IMR-90 (cell line): ENCODE results near the gene KIF12. TPM values are rescaled to one million over a fixed set of nuclear protein-coding genes. Genes with fewer than 3 reads are reported as not detected.

Source experiments
- ATAC-seq: fragments of 200-7000 bp; cut with Tn5 transposase; 2 replicates; pipeline ENCODE4 v1.9.1; 2020; ENCODE audit warnings: low read depth, mild to moderate bottlenecking, moderate library complexity
- BruUV-seq: library from RNA; stranded (reverse); fragments of 400-500 nt; replicated peaks from 2 replicates; lab custom pipeline; 2021; lab: Mats Ljungman, UMichigan
- CTCF ChIA-PET: fragments of 300-600 bp; formaldehyde crosslinking; extraction: SDS; loops from one replicate; lab custom pipeline; 2021; ENCODE audit warnings: antibody characterized with exemption; lab: Yijun Ruan, JAX
- POLR2A ChIA-PET: fragments of 300-600 bp; sonication (Branson Sonifier 250); formaldehyde crosslinking; loops from one replicate; lab custom pipeline; 2022; ENCODE audit warnings: antibody characterized with exemption; ENCODE audit not compliant: unreplicated experiment; lab: Charles Lee
- DNase-seq: peaks from one replicate; pipeline ENCODE4 v3.0.0; 2013
- H2AFZ ChIP-seq: replicated peaks from 2 replicates; pipeline ENCODE3; 2013; ENCODE audit warnings: low read length, mild to moderate bottlenecking; ENCODE audit not compliant: poor library complexity
- H2AK5ac ChIP-seq: 2 replicates; pipeline ENCODE4 v1.6.1; 2013; ENCODE audit warnings: low read depth, low read length, inconsistent platforms
- H2AK9ac ChIP-seq: replicated peaks from 2 replicates; pipeline ENCODE3; 2013; ENCODE audit warnings: mild to moderate bottlenecking, low read depth, low read length, moderate library complexity; ENCODE audit not compliant: poor library complexity
- H2BK120ac ChIP-seq: 2 replicates; pipeline ENCODE4 v1.6.1; 2013; ENCODE audit warnings: low read depth, low read length, inconsistent platforms
- H2BK15ac ChIP-seq: 3 replicates; pipeline ENCODE4 v1.6.1; 2013; ENCODE audit warnings: low read depth, low read length, inconsistent platforms
- H2BK20ac ChIP-seq: 2 replicates; pipeline ENCODE4 v1.6.1; 2013; ENCODE audit warnings: low read depth, mild to moderate bottlenecking, inconsistent platforms, low read length, moderate library complexity
- H2BK5ac ChIP-seq: 2 replicates; pipeline ENCODE4 v1.6.1; 2013; ENCODE audit warnings: mild to moderate bottlenecking, low read depth, low read length, inconsistent platforms; ENCODE audit not compliant: poor library complexity, severe bottlenecking
- H3K14ac ChIP-seq: replicated peaks from 2 replicates; pipeline ENCODE4 v1.6.1; 2013; ENCODE audit warnings: low read depth, low read length, inconsistent platforms
- H3K18ac ChIP-seq: 2 replicates; pipeline ENCODE4 v1.6.1; 2013; ENCODE audit warnings: low read depth, low read length, control low read depth
- H3K23ac ChIP-seq: 2 replicates; pipeline ENCODE4 v1.6.1; 2013; ENCODE audit warnings: low read depth, low read length, inconsistent platforms
- H3K27ac ChIP-seq: 2 replicates; pipeline ENCODE4 v1.5.1; 2013; ENCODE audit warnings: mild to moderate bottlenecking, control low read depth, low read length; ENCODE audit not compliant: insufficient read depth
- H3K27me3 ChIP-seq: 2 replicates; pipeline ENCODE4 v1.6.1; 2013; ENCODE audit warnings: low read length; ENCODE audit not compliant: control insufficient read depth, insufficient read depth
- H3K36me3 ChIP-seq: 2 replicates; pipeline ENCODE4 v1.6.1; 2013; ENCODE audit warnings: low read length, mixed read lengths; ENCODE audit not compliant: control insufficient read depth, insufficient read depth
- H3K4ac ChIP-seq: 2 replicates; pipeline ENCODE4 v1.6.1; 2013; ENCODE audit warnings: low read depth, low read length, inconsistent platforms
- H3K4me1 ChIP-seq: 2 replicates; pipeline ENCODE4 v1.6.1; 2013; ENCODE audit warnings: low read length, mixed read lengths; ENCODE audit not compliant: control insufficient read depth, insufficient read depth
- H3K4me2 ChIP-seq: 2 replicates; pipeline ENCODE4 v1.6.1; 2013; ENCODE audit warnings: low read depth, mild to moderate bottlenecking, control low read depth, low read length, moderate library complexity
- H3K4me3 ChIP-seq: 2 replicates; pipeline ENCODE4 v1.5.1; 2013; ENCODE audit warnings: low read depth, mild to moderate bottlenecking, control low read depth, low read length, moderate library complexity; ENCODE audit not compliant: insufficient read depth
- H3K56ac ChIP-seq: 2 replicates; pipeline ENCODE4 v1.6.1; 2013; ENCODE audit warnings: low read length, inconsistent platforms; ENCODE audit not compliant: insufficient read depth; ENCODE audit errors: extremely low read depth
- H3K79me1 ChIP-seq, 2 experiments: 2 replicates each; pipeline ENCODE4 v1.6.1; 2013; ENCODE audit warnings: low read length in 2 of 2, inconsistent platforms in 1 of 2, low read depth in 1 of 2
- H3K9ac ChIP-seq: 2 replicates; pipeline ENCODE4 v1.6.1; 2013; ENCODE audit warnings: low read depth, low read length, control low read depth
- H3K9me1 ChIP-seq: 2 replicates; pipeline ENCODE4 v1.6.1; 2013; ENCODE audit warnings: low read length, inconsistent platforms; ENCODE audit not compliant: insufficient read depth
- H3K9me3 ChIP-seq: 2 replicates; pipeline ENCODE4 v1.6.1; 2013; ENCODE audit warnings: low read length; ENCODE audit not compliant: control insufficient read depth, insufficient read depth
- H4K20me1 ChIP-seq: 2 replicates; pipeline ENCODE4 v1.6.1; 2013; ENCODE audit warnings: low read length, inconsistent platforms; ENCODE audit not compliant: insufficient read depth
- H4K5ac ChIP-seq: 2 replicates; pipeline ENCODE4 v1.6.1; 2013; ENCODE audit warnings: mild to moderate bottlenecking, low read depth, low read length, control low read depth
- H4K8ac ChIP-seq, 2 experiments: 2 replicates each; pipeline ENCODE4 v1.6.1; 2013; ENCODE audit warnings: low read depth in 2 of 2, low read length in 2 of 2, control low read depth in 1 of 2, inconsistent platforms in 1 of 2
- H4K91ac ChIP-seq: 2 replicates; pipeline ENCODE4 v1.6.1; 2013; ENCODE audit warnings: low read depth, low read length, inconsistent platforms; ENCODE audit not compliant: insufficient read depth
- BHLHE40 ChIP-seq: fragments of 150-350 bp; IDR thresholded peaks from 2 replicates; pipeline ENCODE4 v1.6.1; 2016; ENCODE audit warnings: mild to moderate bottlenecking, low read depth, low read length
- CEBPB ChIP-seq: IDR thresholded peaks from 2 replicates; pipeline ENCODE4 v1.6.1; 2012; ENCODE audit warnings: low read depth, low read length, improper control_type of control experiment
- MAZ ChIP-seq: IDR thresholded peaks from 2 replicates; pipeline ENCODE4 v1.6.1; 2012; ENCODE audit warnings: low read depth, mild to moderate bottlenecking, low read length, improper control_type of control experiment, moderate library complexity, borderline replicate concordance
- RFX5 ChIP-seq: IDR thresholded peaks from 2 replicates; pipeline ENCODE4 v1.8.0; 2012; ENCODE audit warnings: low read depth, mild to moderate bottlenecking, low read length, moderate library complexity
- WGBS, 2 experiments: methylation state at CpG; one replicate each; pipeline versions ENCODE4 v1.1.5 to v1.1.7; 2013; ENCODE audit warnings: missing lambda C conversion rate in 2 of 2; ENCODE audit not compliant: insufficient read length in 1 of 2; ENCODE audit errors: extremely low coverage in 2 of 2; 5-methylcytosine and 5-hydroxymethylcytosine counted together
- dilution Hi-C: fragments of 300-500 bp; cut with HindIII; formaldehyde crosslinking; loops from one replicate; pipeline ENCODE4 v1.14.3; 2018; ENCODE audit warnings: low sequenced_read_pairs; ENCODE audit not compliant: unreplicated experiment
- in situ Hi-C: fragments of 300-500 bp; cut with MboI; formaldehyde crosslinking; loops from 3 replicates; pipeline ENCODE4 v1.14.3; 2019; ENCODE audit warnings: low sequenced_read_pairs, inconsistent platforms, mixed read lengths
- intact Hi-C: fragments of 100-400 bp; cut with micrococcal nuclease; formaldehyde crosslinking; loops from 2 replicates; pipeline ENCODE4 v1.10.0; 2022
- polyA plus RNA-seq, 3 experiments: library from polyadenylated mRNA; depleted of rRNA; stranded (reverse); fragments of >200 nt; gene quantifications; 2 replicates each; pipeline ENCODE4 v1.2.3, GENCODE V29; 2012; ENCODE audit warnings: low replicate concordance in 1 of 3
- total RNA-seq: library from RNA; depleted of rRNA; stranded (reverse); fragments of >200 nt; gene quantifications from 2 replicates; pipeline ENCODE4 v1.2.3, GENCODE V29; 2012

Gene KIF12
- total and polyA plus RNA-seq, 2 of the 4 experiments (the other 2 are of a cell fraction) = not detected

- CTCF ChIA-PET = no interaction called here
- no peak overlapping the region for H2BK5ac ChIP-seq
- TF ChIP-seq BHLHE40 (no peak), CEBPB (no peak), MAZ (no peak), RFX5 (no peak)
These were observed 6.8 kb downstream of the KIF12 start for GRCh38 chr9:114092336-114092735.

More at GRCh38 chr9:114092336-114092735, 6.8 kb downstream of the KIF12 start:
- H3K36me3 ChIP-seq = no peaks in the 10 kb centered on the region
- no peak overlapping the region for H3K9ac ChIP-seq
- no peak overlapping the region for H3K23ac ChIP-seq
- H2AFZ ChIP-seq = peak overlapping the region; percentile 40
- H3K4me1 ChIP-seq = no peaks in the 10 kb centered on the region
- no peak overlapping the region for H3K18ac ChIP-seq
- peaks cover 69% of the 10 kb centered on the region for H3K27me3 ChIP-seq
- no peaks in the 10 kb centered on the region for H3K9me3 ChIP-seq
- ATAC-seq (no peak), DNase-seq (no peak)
- no peak overlapping the region for H4K8ac ChIP-seq
- no peak overlapping the region for H3K27ac ChIP-seq
- H4K5ac ChIP-seq = no peak overlapping the region
- no peak overlapping the region for H3K56ac ChIP-seq
- POLR2A ChIA-PET = no interaction called here
- no peak overlapping the region for H4K91ac ChIP-seq
- H3K9me1 ChIP-seq = no peaks in the 10 kb centered on the region
- dilution Hi-C loops = no loop called here
- no peak overlapping the region for H2BK15ac ChIP-seq
- no peak overlapping the region for H2BK20ac ChIP-seq
- WGBS, 2 experiments = 83% methylated on average over 1 of the region's 4 CpGs; no CpG with 5 or more reads in 1 of the 2 experiments
- H3K79me1 ChIP-seq = no peaks in the 10 kb centered on the region
- intact Hi-C loops = no loop called here
- no peak overlapping the region for H3K14ac ChIP-seq
- H4K20me1 ChIP-seq = no peaks in the 10 kb centered on the region
- in situ Hi-C loops = no loop called here
- no peak overlapping the region for H3K4me2 ChIP-seq
- no peak overlapping the region for H2AK9ac ChIP-seq
- H3K4me3 ChIP-seq = no peak overlapping the region
- BruUV-seq = no TSS peak
- H2AK5ac ChIP-seq = no peak overlapping the region
- no peak overlapping the region for H2BK120ac ChIP-seq
- no peak overlapping the region for H3K4ac ChIP-seq
